Panc1 (cell line): ENCODE measurements around the gene PRLH. TPM values are rescaled to one million over a fixed set of nuclear protein-coding genes. Genes with fewer than 3 reads are reported as not detected.

Source experiments
- ATAC-seq: fragments of 200-7000 bp; cut with Tn5 transposase; 2 replicates; pipeline ENCODE4 v1.9.1; 2020; ENCODE audit warnings: mild to moderate bottlenecking, moderate library complexity
- BruUV-seq: library from RNA; stranded (reverse); fragments of 400-500 nt; replicated peaks from 2 replicates; lab custom pipeline; 2021; lab: Mats Ljungman, UMichigan
- CTCF ChIA-PET: fragments of 300-600 bp; sonication (Branson Sonifier 250); formaldehyde crosslinking; loops from one replicate; lab custom pipeline; 2022; ENCODE audit warnings: antibody characterized with exemption; lab: Charles Lee
- POLR2A ChIA-PET: fragments of 300-600 bp; sonication (Branson Sonifier 250); formaldehyde crosslinking; loops from one replicate; lab custom pipeline; 2022; ENCODE audit warnings: antibody characterized with exemption; lab: Charles Lee
- DNase-seq: peaks from one replicate; pipeline ENCODE4 v3.0.0-alpha.2; 2010; ENCODE audit warnings: low read depth, low spot score
- H3K27ac ChIP-seq: 2 replicates; pipeline ENCODE4 v1.5.1; 2011; ENCODE audit warnings: mild to moderate bottlenecking, low read length, inconsistent platforms
- H3K27me3 ChIP-seq: fragments of 200-500 bp; sonication (Bioruptor generic); 2 replicates; pipeline ENCODE4 v1.6.0; 2014; ENCODE audit warnings: low read length, inconsistent platforms; ENCODE audit not compliant: control insufficient read depth, insufficient read depth
- H3K36me3 ChIP-seq: fragments of 200-500 bp; sonication (Bioruptor generic); 2 replicates; pipeline ENCODE4 v1.5.1; 2014; ENCODE audit warnings: inconsistent platforms, mild to moderate bottlenecking, low read length, moderate library complexity; ENCODE audit not compliant: control insufficient read depth, insufficient read depth
- H3K4me1 ChIP-seq: 2 replicates; pipeline ENCODE4 v1.5.1; 2011; ENCODE audit warnings: inconsistent platforms, mild to moderate bottlenecking, low read length, moderate library complexity; ENCODE audit not compliant: control insufficient read depth, insufficient read depth
- H3K4me3 ChIP-seq, 2 experiments: 2 replicates each; pipeline ENCODE4 v1.5.1; 2011 to 2012; ENCODE audit warnings: low read depth in 2 of 2, low read length in 2 of 2, mild to moderate bottlenecking in 2 of 2, inconsistent platforms in 1 of 2, moderate library complexity in 1 of 2
- H3K9me3 ChIP-seq: fragments of 200-500 bp; sonication (Bioruptor generic); 2 replicates; pipeline ENCODE4 v1.5.1; 2014; ENCODE audit warnings: low read depth, mild to moderate bottlenecking, inconsistent platforms, low read length, moderate library complexity; ENCODE audit not compliant: control insufficient read depth, insufficient read depth
- CTCF ChIP-seq: fragments of 450-650 bp; IDR thresholded peaks from 2 replicates; pipeline ENCODE4 v1.5.1; 2017; ENCODE audit warnings: mild to moderate bottlenecking
- POLR2AphosphoS5 ChIP-seq: IDR thresholded peaks from 2 replicates; pipeline ENCODE4 v1.6.1; 2012; ENCODE audit warnings: mild to moderate bottlenecking, low read depth, low read length, moderate library complexity
- REST ChIP-seq, 2 experiments: IDR thresholded peaks; 2 replicates each; pipeline ENCODE4 v1.6.1; 2011 to 2012; ENCODE audit warnings: low read depth in 2 of 2, control low read depth in 1 of 2, low read length in 1 of 2, mild to moderate bottlenecking in 1 of 2, moderate library complexity in 1 of 2; ENCODE audit not compliant: insufficient read depth in 1 of 2
- SIN3A ChIP-seq: IDR thresholded peaks from 2 replicates; pipeline ENCODE4 v1.6.1; 2012; ENCODE audit warnings: low read depth, mild to moderate bottlenecking, low read length, moderate library complexity, borderline replicate concordance; ENCODE audit not compliant: insufficient read depth
- TCF7L2 ChIP-seq: IDR thresholded peaks from 2 replicates; pipeline ENCODE4 v1.6.1; 2011; ENCODE audit warnings: mild to moderate bottlenecking, low read depth, low read length, inconsistent platforms
- in situ Hi-C: cut with HindIII; loops from 2 replicates; pipeline ENCODE4 v1.10.0; 2016; ENCODE audit warnings: low sequenced_read_pairs, low pct_unique_long_range_greater_than_20kb
- intact Hi-C: fragments of 100-400 bp; cut with micrococcal nuclease; formaldehyde crosslinking; loops from one replicate; pipeline ENCODE4 v1.10.0; 2022; ENCODE audit not compliant: unreplicated experiment
- total RNA-seq: library from RNA; stranded (reverse); gene quantifications from one replicate; pipeline ENCODE4 v1.2.1, GENCODE V29; 2021; ENCODE audit not compliant: unreplicated experiment

The PRLH gene
- total RNA-seq, 1 experiment from 2014 or later, result not detected

GRCh38 chr2:237547841-237548416, 18.4 kb upstream of the PRLH start:
- ATAC-seq, result no peak
- BruUV-seq, result no TSS peak
- no peaks in the 10 kb centered on the region for H3K27me3 ChIP-seq
- no peaks in the 10 kb centered on the region for H3K4me1 ChIP-seq
- H3K4me3 ChIP-seq, result no peak overlapping the region
- no peak overlapping the region for H3K27ac ChIP-seq
- H3K9me3 ChIP-seq, result no peaks in the 10 kb centered on the region
- CTCF ChIA-PET, result interaction anchor here (0.7 kb wide), 1 partner anchor 29 kb away, joined by 3 read pairs; no protein-coding TSS in a partner anchor
- in situ Hi-C loops (no loop called here), intact Hi-C loops (no loop called here)
- no peaks in the 10 kb centered on the region for H3K36me3 ChIP-seq
- no peak for TF ChIP-seq POLR2AphosphoS5
- TF ChIP-seq REST (IDR thresholded peaks at IDR 0.05; ENCODE audit: insufficient read depth in 1 of 2, low read depth in 2 of 2, low read length in 1 of 2), result peak; percentile 65 to 72
- no peak for DNase-seq
- POLR2A ChIA-PET, result no interaction called here

GRCh38 chr2:237549216-237549615, 17.2 kb upstream of the PRLH start:
- in situ Hi-C loops (no loop called here), intact Hi-C loops (no loop called here)
- no peaks in the 10 kb centered on the region for H3K27me3 ChIP-seq
- ChIA-PET POLR2A (no interaction called here), CTCF (interaction anchor here (0.6 kb wide), 1 partner anchor 34 kb away, joined by 3 read pairs; no protein-coding TSS in a partner anchor)
- no TSS peak for BruUV-seq
- ATAC-seq (no peak), DNase-seq (no peak)
- no peaks in the 10 kb centered on the region for H3K4me1 ChIP-seq
- no peak overlapping the region for H3K27ac ChIP-seq
- no peaks in the 10 kb centered on the region for H3K9me3 ChIP-seq
- H3K4me3 ChIP-seq, result no peak overlapping the region
- no peak for TF ChIP-seq CTCF
- TF ChIP-seq TCF7L2, result no peak
- no peaks in the 10 kb centered on the region for H3K36me3 ChIP-seq

GRCh38 chr2:237549643-237550415, 16.5 kb upstream of the PRLH start:
- no TSS peak for BruUV-seq
- Histone ChIP-seq H3K4me3 (no peak overlapping the region), H3K27ac (no peak overlapping the region), H3K4me1 (no peaks in the 10 kb centered on the region), H3K36me3 (no peaks in the 10 kb centered on the region), H3K9me3 (no peaks in the 10 kb centered on the region), H3K27me3 (no peaks in the 10 kb centered on the region)
- ChIA-PET CTCF (no interaction called here), POLR2A (no interaction called here)
- intact Hi-C loops (no loop called here), in situ Hi-C loops (no loop called here)
- TF ChIP-seq SIN3A (no peak), POLR2AphosphoS5 (no peak), TCF7L2 (no peak), CTCF (no peak), REST (IDR thresholded peaks at IDR 0.05; ENCODE audit: insufficient read depth in 1 of 2, low read depth in 2 of 2, low read length in 1 of 2) (no peak)
- DNase-seq (no peak), ATAC-seq (no peak)
